HepG2 (cell line): ENCODE measurements around the gene SLC25A45. TPM values are rescaled to one million over a fixed set of nuclear protein-coding genes. Genes with fewer than 3 reads are reported as not detected.

Experiments
- ATAC-seq: fragments of 200-7000 bp; cut with Tn5 transposase; 3 replicates; pipeline ENCODE4 v1.9.1; 2020; ENCODE audit warnings: mild to moderate bottlenecking, moderate library complexity
- BruUV-seq: library from RNA; stranded (reverse); fragments of 400-500 nt; replicated peaks from 2 replicates; lab custom pipeline; 2021; lab: Mats Ljungman, UMichigan
- CTCF ChIA-PET: fragments of 300-600 bp; formaldehyde crosslinking; extraction: SDS; loops from one replicate; lab custom pipeline; 2021; ENCODE audit warnings: low total read pairs, inconsistent platforms, low intra/inter-chr PET ratio; lab: Yijun Ruan, JAX
- POLR2A ChIA-PET: fragments of 350-600 bp; sonication (Branson Sonifier 250); formaldehyde crosslinking; loops from one replicate; lab custom pipeline; 2020; ENCODE audit warnings: antibody characterized with exemption, inconsistent platforms; lab: Yijun Ruan, JAX
- DNase-seq: peaks from one replicate; pipeline ENCODE4 v3.0.0-alpha.2; 2015; ENCODE audit warnings: low spot score
- FAIRE-seq: peaks from 3 replicates; lab custom pipeline; 2011; peaks lifted over from hg19 to GRCh38; lab: Jason Lieb, UNC
- H2AFZ ChIP-seq: one replicate; pipeline ENCODE4 v1.6.1; 2011; ENCODE audit warnings: low read length, inconsistent platforms
- H3K27ac ChIP-seq: fragments of 300-600 bp; 3 replicates; pipeline ENCODE4 v1.8.0; 2011; ENCODE audit warnings: mixed run types, mild to moderate bottlenecking, mixed read lengths, low read length, inconsistent platforms; ENCODE audit not compliant: insufficient read depth; ENCODE audit errors: extremely low read length
- H3K27me3 ChIP-seq, 2 experiments: fragments of 200-600 bp in 1 of 2; 2 replicates in 1 of 2; 3 replicates in 1 of 2; pipeline versions ENCODE4 v1.6.0 to v1.8.0; 2011; ENCODE audit warnings: low read length in 2 of 2, mild to moderate bottlenecking in 2 of 2, moderate library complexity in 2 of 2, inconsistent platforms in 1 of 2; ENCODE audit not compliant: insufficient read depth in 2 of 2, control insufficient read depth in 1 of 2
- H3K36me3 ChIP-seq, 2 experiments: fragments of 200-600 bp in 1 of 2; replicated peaks in 1 of 2; 2 replicates in 1 of 2; 3 replicates in 1 of 2; pipeline versions ENCODE4 v1.5.1 to v1.8.0; 2011; ENCODE audit warnings: low read length in 2 of 2, inconsistent platforms in 1 of 2; ENCODE audit not compliant: insufficient read depth in 2 of 2, control insufficient read depth in 1 of 2
- H3K4me1 ChIP-seq: 2 replicates; pipeline ENCODE4 v1.5.1; 2012; ENCODE audit warnings: low read length, inconsistent platforms; ENCODE audit not compliant: insufficient read depth
- H3K4me2 ChIP-seq: 2 replicates; pipeline ENCODE4 v1.6.0; 2011; ENCODE audit warnings: low read depth, low read length, inconsistent platforms
- H3K4me3 ChIP-seq, 3 experiments: fragments of 200-600 bp in 1 of 3; sonication (generic), shearing (Covaris generic) in 1 of 3; replicated peaks in 1 of 3; 2 replicates each; pipeline ENCODE4 v1.5.1; 2011 to 2016; ENCODE audit warnings: low read length in 3 of 3, inconsistent platforms in 2 of 3, low read depth in 2 of 3, mild to moderate bottlenecking in 2 of 3, control low read depth in 1 of 3, mixed read lengths in 1 of 3; ENCODE audit not compliant: insufficient read depth in 1 of 3
- H3K79me2 ChIP-seq: one replicate; pipeline ENCODE4 v1.6.1; 2011; ENCODE audit warnings: low read length, inconsistent platforms; ENCODE audit not compliant: insufficient read depth
- H3K9ac ChIP-seq: 2 replicates; pipeline ENCODE4 v1.6.0; 2011; ENCODE audit warnings: mild to moderate bottlenecking, low read depth, low read length, inconsistent platforms; ENCODE audit not compliant: insufficient read depth
- H3K9me3 ChIP-seq: 2 replicates; pipeline ENCODE4 v1.5.1; 2012; ENCODE audit warnings: mild to moderate bottlenecking, low read length
- H4K20me1 ChIP-seq: 2 replicates; pipeline ENCODE4 v1.6.0; 2011; ENCODE audit warnings: inconsistent platforms, mild to moderate bottlenecking, low read length, moderate library complexity; ENCODE audit not compliant: insufficient read depth
- AFF4 ChIP-seq: sonication (generic); formaldehyde crosslinking; IDR thresholded peaks from 2 replicates; pipeline ENCODE4 v1.4.0; 2020; ENCODE audit warnings: missing genetic modification reagents
- AGO1 ChIP-seq: fragments of 200-400 bp; formaldehyde crosslinking; IDR thresholded peaks from 2 replicates; pipeline ENCODE4 v1.6.1; 2017; ENCODE audit warnings: mild to moderate bottlenecking, low read depth, low read length, moderate library complexity; ENCODE audit not compliant: poor library complexity, severe bottlenecking
- AGO2 ChIP-seq: fragments of 200-400 bp; formaldehyde crosslinking; optimal IDR thresholded peaks from 2 replicates; pipeline ENCODE3; 2017; ENCODE audit warnings: mild to moderate bottlenecking, low read depth, low read length, moderate library complexity
- ATF7 ChIP-seq, 2 experiments: fragments of 450-650 bp in 1 of 2; sonication (generic) in 1 of 2; formaldehyde crosslinking in 1 of 2; IDR thresholded peaks; 2 replicates each; pipeline versions ENCODE4 v1.4.0 to v1.6.1; 2016 to 2020; ENCODE audit warnings: antibody characterized with exemption in 1 of 2, mild to moderate bottlenecking in 1 of 2, missing genetic modification reagents in 1 of 2
- JUN ChIP-seq: sonication (generic); formaldehyde crosslinking; IDR thresholded peaks from 2 replicates; pipeline ENCODE4 v1.4.0; 2020; ENCODE audit warnings: mild to moderate bottlenecking, missing genetic modification reagents
- MXI1 ChIP-seq: IDR thresholded peaks from 3 replicates; pipeline ENCODE4 v1.6.1; 2012; ENCODE audit warnings: low read depth, low read length, inconsistent platforms, borderline replicate concordance
- PCBP2 ChIP-seq: fragments of 200-400 bp; formaldehyde crosslinking; optimal IDR thresholded peaks from 2 replicates; pipeline ENCODE3; 2018; ENCODE audit warnings: low read length, low read depth; ENCODE audit not compliant: poor library complexity, severe bottlenecking
- POLR2AphosphoS5 ChIP-seq: IDR thresholded peaks from 2 replicates; pipeline ENCODE4 v1.6.1; 2012; ENCODE audit warnings: low read depth, low read length
- ZNF10 ChIP-seq: sonication (generic); formaldehyde crosslinking; IDR thresholded peaks from 2 replicates; pipeline ENCODE4 v1.4.0; 2020; ENCODE audit warnings: mild to moderate bottlenecking, low read depth, missing genetic modification reagents, borderline replicate concordance
- ZNF281 ChIP-seq: sonication (generic); formaldehyde crosslinking; IDR thresholded peaks from 2 replicates; pipeline ENCODE4 v1.4.0; 2020; ENCODE audit warnings: missing genetic modification reagents, borderline replicate concordance
- ZNF431 ChIP-seq: sonication (generic); formaldehyde crosslinking; IDR thresholded peaks from 2 replicates; pipeline ENCODE4 v1.9.0; 2022; ENCODE audit warnings: missing genetic modification reagents, low read depth, mild to moderate bottlenecking, borderline replicate concordance
- ZNF496 ChIP-seq: sonication (generic); formaldehyde crosslinking; IDR thresholded peaks from 2 replicates; pipeline ENCODE4 v1.8.1; 2023; ENCODE audit warnings: mild to moderate bottlenecking, moderate library complexity, missing genetic modification reagents; ENCODE audit not compliant: insufficient replicate concordance
- ZNF75D ChIP-seq: sonication (generic); formaldehyde crosslinking; IDR thresholded peaks from 2 replicates; pipeline ENCODE4 v1.8.1; 2023; ENCODE audit warnings: missing genetic modification reagents, mild to moderate bottlenecking, borderline replicate concordance
- ZNF784 ChIP-seq: sonication (generic); formaldehyde crosslinking; IDR thresholded peaks from 2 replicates; pipeline ENCODE4 v1.5.1; 2020; ENCODE audit warnings: missing genetic modification reagents, mild to moderate bottlenecking, borderline replicate concordance
- WGBS: methylation state at CpG from one replicate; pipeline ENCODE4 v1.1.6; 2017; ENCODE audit warnings: low lambda C conversion rate; 5-methylcytosine and 5-hydroxymethylcytosine counted together
- in situ Hi-C: cut with HindIII; loops from 2 replicates; pipeline ENCODE4 v1.10.0; 2017; ENCODE audit warnings: low pct_unique_long_range_greater_than_20kb; ENCODE audit not compliant: extremely low pct_ligation_motif_present
- intact Hi-C: fragments of 100-400 bp; cut with micrococcal nuclease; formaldehyde crosslinking; loops from one replicate; pipeline ENCODE4 v1.10.0; 2022; ENCODE audit not compliant: unreplicated experiment
- polyA plus RNA-seq, 8 experiments: library from polyadenylated mRNA; depleted of rRNA in 3 of 8; stranded (reverse) in 7 of 8; unstranded in 1 of 8; fragments of >200 nt; fragmentation: Illumina TruSeq in 4 of 8; extraction: Trizol in 4 of 8; gene quantifications; 2 replicates each; pipeline versions ENCODE4 v1.2.1 to v1.2.3, GENCODE V29; 2011 to 2016; ENCODE audit warnings: low read depth in 4 of 8, missing spikeins in 1 of 8, mixed read lengths in 1 of 8; ENCODE audit not compliant: insufficient read depth in 1 of 8
- total RNA-seq, 5 experiments: library from RNA; depleted of rRNA; stranded (reverse); fragments of >200 nt; fragmentation: Illumina TruSeq; extraction: Trizol; gene quantifications; 2 replicates each; pipeline ENCODE4 v1.2.3, GENCODE V29; 2016; ENCODE audit warnings: low read depth in 1 of 5

SLC25A45 gene
- total and polyA plus RNA-seq, 2 of the 13 experiments (the other 11 are each of a cell fraction or from before 2014, with no cell fraction given) = 1.2 to 3.4 TPM

- Histone ChIP-seq H3K27ac (no peak overlapping the region), H3K36me3 (peaks cover 6 to 9% of the 10 kb centered on the region in 2 experiments; a peak in 2 of 5 replicates), H3K4me2 (no peak overlapping the region), H3K4me3 (no peak overlapping the region), H4K20me1 (no peaks in the 10 kb centered on the region), H3K79me2 (no peaks in the 10 kb centered on the region), H3K27me3 (no peaks in the 10 kb centered on the region), H3K9ac (no peak overlapping the region)
- no TSS peak for BruUV-seq
- ATAC-seq (no peak), DNase-seq (no peak), FAIRE-seq (no peak)
- ChIA-PET POLR2A (interaction anchor here (0.8 to 16.8 kb wide), 2 partner anchors 12 to 30 kb away, joined by 3 to 433 read pairs; partner anchors contain the start of gene NEAT1), CTCF (no interaction called here)
- WGBS = 95% methylated on average over 20 of the region's 21 CpGs
- in situ Hi-C loops = no loop called here
- TF ChIP-seq ZNF75D (CRISPR knock-in tag) = no peak
- TF ChIP-seq ZNF10 (CRISPR knock-in tag) = no peak
- TF ChIP-seq ZNF281 (CRISPR knock-in tag) = no peak
- TF ChIP-seq POLR2AphosphoS5 = no peak
- TF ChIP-seq MXI1 = no peak
- TF ChIP-seq PCBP2 = no peak
- TF ChIP-seq ATF7 (IDR thresholded peaks at IDR 0.05) = no peak
- no peak for TF ChIP-seq ATF7 (CRISPR knock-in tag; IDR thresholded peaks at IDR 0.05)
- TF ChIP-seq AFF4 (CRISPR knock-in tag) = no peak
- no peak for TF ChIP-seq JUN (CRISPR knock-in tag)
- no peak for TF ChIP-seq ZNF496 (CRISPR knock-in tag)
- TF ChIP-seq ZNF784 (CRISPR knock-in tag) = no peak
- TF ChIP-seq ZNF431 = no peak
- no peak for TF ChIP-seq AGO1
- no peak for TF ChIP-seq AGO2
- TF ChIP-seq, all 625 proteins: peak for 0
- no peaks in the 10 kb centered on the region for H3K9me3 ChIP-seq
- intact Hi-C loops = no loop called here
- H2AFZ ChIP-seq = no peak overlapping the region
- peaks cover 35% of the 10 kb centered on the region for H3K4me1 ChIP-seq
Observed at GRCh38 chr11:65390099-65390941, 7.9 kb upstream of the SLC25A45 start.
